ENCODE results near the gene PSMG1. TPM values are rescaled to one million over a fixed set of nuclear protein-coding genes. Genes with fewer than 3 reads are reported as not detected.

PSMG1 gene
- total and polyA plus RNA-seq, 5 donors from 2014 or later: 15.6 to 52.0 (median 46.3) TPM

DNA sequence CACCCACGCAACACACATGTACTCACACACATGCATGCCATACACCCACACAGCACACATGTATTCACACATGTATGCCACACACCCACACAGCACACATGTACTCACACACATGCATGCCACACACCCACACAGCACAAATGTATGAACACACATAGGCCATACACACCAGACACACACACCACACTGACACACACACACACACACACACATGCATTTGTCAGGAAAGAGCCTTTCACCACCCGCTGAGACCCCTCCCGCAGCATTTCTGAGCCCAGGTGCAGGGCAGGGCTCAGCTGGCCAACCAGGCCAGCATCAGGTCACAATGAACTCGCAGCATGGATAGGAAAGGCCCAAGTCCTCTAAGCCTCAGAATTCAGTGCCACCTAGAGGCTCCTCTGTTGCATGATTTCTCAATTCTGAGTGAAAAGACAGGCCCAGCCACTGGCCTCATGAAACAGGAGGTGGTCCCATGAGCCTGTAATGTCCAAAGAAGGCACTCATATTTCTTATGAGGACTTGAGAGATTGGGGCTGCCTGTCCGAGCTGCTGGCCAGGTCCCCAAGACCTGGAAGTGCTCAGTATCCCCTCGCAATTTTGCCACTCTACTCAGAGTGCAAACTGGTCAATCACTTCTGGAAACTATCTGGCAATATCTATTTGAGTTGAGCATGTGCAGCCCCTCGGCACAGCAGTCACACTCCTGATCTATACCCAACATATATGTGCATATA is 57.3 kb downstream of the PSMG1 start:
- Mint-ChIP-seq H3K27ac (no peak overlapping the region), H3K36me3 (no peaks in the 10 kb centered on the region), H3K27me3 (peaks cover 12% of the 10 kb centered on the region), H3K4me1 (peaks cover 0 to 2% (median 0%) of the 10 kb centered on the region in 4 donors), H3K4me3 (no peak overlapping the region), H3K9me3 (peaks cover 0 to 13% (median 2%) of the 10 kb centered on the region in 7 donors)
- Histone ChIP-seq H3K27me3 (ENCODE audit: control insufficient read depth, insufficient read depth, low read length) (no peaks in the 10 kb centered on the region), H3K36me3 (ENCODE audit: control insufficient read depth, insufficient read depth, low read length) (no peaks in the 10 kb centered on the region), H3K9me3 (ENCODE audit: control insufficient read depth in 2 of 2, low read length in 2 of 2) (peaks cover 2 to 6% of the 10 kb centered on the region in 2 experiments), H3K4me3 (ENCODE audit: low read depth, low read length) (no peak overlapping the region), H3K27ac (ENCODE audit: insufficient read depth, low read length, poor library complexity, severe bottlenecking) (no peak overlapping the region), H3K4me1 (ENCODE audit: control insufficient read depth, insufficient read depth, low read length, poor library complexity, severe bottlenecking) (no peaks in the 10 kb centered on the region)
- DNase-seq: peak in 1 of 3 donors; percentile 46
- no peak for ATAC-seq (ENCODE audit: low read depth in 2 of 2)

Other genes starting within 250 kb of the PSMG1 start
- 110 TPM for gene BRWD1, start 130.2 kb upstream of the PSMG1 start, total RNA-seq
- 10 to 100 TPM; 33.9 to 44.1 (median 41.1) TPM for gene BRWD1, start 130.2 kb upstream of the PSMG1 start, polyA plus RNA-seq
- 249 TPM for gene HMGN1, start 165.6 kb upstream of the PSMG1 start, total RNA-seq
- gene HMGN1, start 165.6 kb upstream of the PSMG1 start, polyA plus RNA-seq: 100 to 1,000 TPM; 168 to 223 (median 182) TPM

Data from CD4-positive, CD25-positive, alpha-beta regulatory T cell (primary cell).